Muscle layer of colon (tissue), 2 donors: ENCODE data around the gene IL36B.

ENCODE experiments used
- H3K27ac ChIP-seq: one replicate; pipeline ENCODE4 v1.7.0; 2013; ENCODE audit warnings: low read depth, mild to moderate bottlenecking, low read length, moderate library complexity
- H3K27me3 ChIP-seq, 2 donors: one replicate each; pipeline ENCODE4 v1.7.0; 2013; ENCODE audit warnings: low read length in 2 of 2, mild to moderate bottlenecking in 2 of 2; ENCODE audit not compliant: insufficient read depth in 2 of 2, control insufficient read depth in 1 of 2
- H3K36me3 ChIP-seq: one replicate; pipeline ENCODE4 v1.7.0; 2013; ENCODE audit warnings: mild to moderate bottlenecking, low read length; ENCODE audit not compliant: insufficient read depth
- H3K4me1 ChIP-seq: one replicate; pipeline ENCODE4 v1.7.0; 2013; ENCODE audit warnings: mild to moderate bottlenecking, low read length; ENCODE audit not compliant: insufficient read depth
- H3K4me3 ChIP-seq, 2 donors: one replicate each; pipeline ENCODE4 v1.7.0; 2013; ENCODE audit warnings: low read length in 2 of 2, low read depth in 1 of 2, mild to moderate bottlenecking in 1 of 2, moderate library complexity in 1 of 2
- H3K9ac ChIP-seq: one replicate; pipeline ENCODE4 v1.7.0; 2013; ENCODE audit warnings: low read length
- H3K9me3 ChIP-seq: one replicate; pipeline ENCODE4 v1.7.0; 2013; ENCODE audit warnings: mild to moderate bottlenecking, low read length
- donor health status: abdominal sarcoma.
- donor health status: Adenocarcinoma of cecum.

The IL36B gene

GRCh38 chr2:113015655-113016054 is 37.0 kb downstream of the IL36B start:
- Histone ChIP-seq H3K27me3 (no peaks in the 10 kb centered on the region), H3K9ac (no peak overlapping the region), H3K9me3 (no peaks in the 10 kb centered on the region), H3K27ac (no peak overlapping the region), H3K36me3 (no peaks in the 10 kb centered on the region), H3K4me3 (no peak overlapping the region), H3K4me1 (no peaks in the 10 kb centered on the region)

GRCh38 chr2:113015042-113015441 is 37.6 kb downstream of the IL36B start:
- H3K4me1 ChIP-seq = no peaks in the 10 kb centered on the region
- no peak overlapping the region for H3K9ac ChIP-seq
- no peak overlapping the region for H3K27ac ChIP-seq
- no peak overlapping the region for H3K4me3 ChIP-seq
- no peaks in the 10 kb centered on the region for H3K9me3 ChIP-seq
- no peaks in the 10 kb centered on the region for H3K27me3 ChIP-seq
- no peaks in the 10 kb centered on the region for H3K36me3 ChIP-seq

GRCh38 chr2:113014067-113014466 is 38.6 kb downstream of the IL36B start:
- no peak overlapping the region for H3K9ac ChIP-seq
- H3K36me3 ChIP-seq = no peaks in the 10 kb centered on the region
- H3K27ac ChIP-seq = no peak overlapping the region
- H3K27me3 ChIP-seq = no peaks in the 10 kb centered on the region
- no peaks in the 10 kb centered on the region for H3K4me1 ChIP-seq
- H3K9me3 ChIP-seq = no peaks in the 10 kb centered on the region
- H3K4me3 ChIP-seq = no peak overlapping the region

GRCh38 chr2:113013336-113013661 is 39.4 kb downstream of the IL36B start:
- Histone ChIP-seq H3K36me3 (no peaks in the 10 kb centered on the region), H3K27ac (no peak overlapping the region), H3K9ac (no peak overlapping the region), H3K4me1 (no peaks in the 10 kb centered on the region), H3K9me3 (no peaks in the 10 kb centered on the region), H3K27me3 (no peaks in the 10 kb centered on the region), H3K4me3 (no peak overlapping the region)

- Histone ChIP-seq H3K9me3 (no peaks in the 10 kb centered on the region), H3K4me3 (no peak overlapping the region), H3K27me3 (no peaks in the 10 kb centered on the region), H3K27ac (no peak overlapping the region), H3K36me3 (no peaks in the 10 kb centered on the region), H3K9ac (no peak overlapping the region), H3K4me1 (no peaks in the 10 kb centered on the region)
Observed at GRCh38 chr2:113012436-113013335, 40.0 kb downstream of the IL36B start.

GRCh38 chr2:113011108-113011507 is 41.6 kb downstream of the IL36B start:
- Histone ChIP-seq H3K27me3 (no peaks in the 10 kb centered on the region), H3K4me3 (no peak overlapping the region), H3K36me3 (no peaks in the 10 kb centered on the region), H3K9me3 (no peaks in the 10 kb centered on the region), H3K4me1 (no peaks in the 10 kb centered on the region), H3K27ac (no peak overlapping the region), H3K9ac (no peak overlapping the region)

GRCh38 chr2:113010088-113010487 is 42.6 kb downstream of the IL36B start:
- H3K36me3 ChIP-seq = no peaks in the 10 kb centered on the region
- H3K4me3 ChIP-seq = no peak overlapping the region
- no peaks in the 10 kb centered on the region for H3K27me3 ChIP-seq
- no peak overlapping the region for H3K9ac ChIP-seq
- H3K27ac ChIP-seq = no peak overlapping the region
- no peaks in the 10 kb centered on the region for H3K4me1 ChIP-seq
- no peaks in the 10 kb centered on the region for H3K9me3 ChIP-seq

- H3K4me3 ChIP-seq = no peak overlapping the region
- H3K27ac ChIP-seq = no peak overlapping the region
- no peaks in the 10 kb centered on the region for H3K9me3 ChIP-seq
- H3K27me3 ChIP-seq = no peaks in the 10 kb centered on the region
- no peaks in the 10 kb centered on the region for H3K36me3 ChIP-seq
- no peak overlapping the region for H3K9ac ChIP-seq
- no peaks in the 10 kb centered on the region for H3K4me1 ChIP-seq
Observed at GRCh38 chr2:113009622-113010021, 43.0 kb downstream of the IL36B start.

GRCh38 chr2:113007250-113007649 is 45.4 kb downstream of the IL36B start:
- H3K9me3 ChIP-seq = no peaks in the 10 kb centered on the region
- no peak overlapping the region for H3K4me3 ChIP-seq
- H3K27me3 ChIP-seq = no peaks in the 10 kb centered on the region
- no peak overlapping the region for H3K9ac ChIP-seq
- H3K4me1 ChIP-seq = no peaks in the 10 kb centered on the region
- no peaks in the 10 kb centered on the region for H3K36me3 ChIP-seq
- H3K27ac ChIP-seq = no peak overlapping the region

GRCh38 chr2:113005030-113005509 is 47.6 kb downstream of the IL36B start, which contains the start of gene IL36A:
TSS of gene IL36A (plus strand) at chr2:113005459. CDS start at chr2:113005872, 413 bp downstream.
- Histone ChIP-seq H3K27ac (no peak within 1 kb of the TSS), H3K4me3 (no peak within 1 kb of the TSS), H3K27me3 (no peaks in the 10 kb centered on the region), H3K9me3 (no peaks in the 10 kb centered on the region), H3K9ac (no peak within 1 kb of the TSS), H3K36me3 (no peaks in the 10 kb centered on the region), H3K4me1 (no peaks in the 10 kb centered on the region)

GRCh38 chr2:113002677-113003076 is 50.0 kb downstream of the IL36B start:
- no peaks in the 10 kb centered on the region for H3K4me1 ChIP-seq
- H3K27ac ChIP-seq = no peak overlapping the region
- H3K27me3 ChIP-seq = no peaks in the 10 kb centered on the region
- H3K4me3 ChIP-seq = no peak overlapping the region
- H3K36me3 ChIP-seq = no peaks in the 10 kb centered on the region
- no peak overlapping the region for H3K9ac ChIP-seq
- H3K9me3 ChIP-seq = no peaks in the 10 kb centered on the region

- H3K36me3 ChIP-seq = no peaks in the 10 kb centered on the region
- H3K9ac ChIP-seq = no peak overlapping the region
- no peaks in the 10 kb centered on the region for H3K9me3 ChIP-seq
- no peak overlapping the region for H3K4me3 ChIP-seq
- no peaks in the 10 kb centered on the region for H3K27me3 ChIP-seq
- H3K4me1 ChIP-seq = no peaks in the 10 kb centered on the region
- no peak overlapping the region for H3K27ac ChIP-seq
Observed at GRCh38 chr2:113000436-113000835, 52.2 kb downstream of the IL36B start.
